ENCODE data around the gene HELZ.
"Not testable (repeated sequence)": the region's sequence is repeated elsewhere in the genome, so short reads cannot be mapped to it uniquely, and the experiment has no call there.

Gene HELZ

DNA sequence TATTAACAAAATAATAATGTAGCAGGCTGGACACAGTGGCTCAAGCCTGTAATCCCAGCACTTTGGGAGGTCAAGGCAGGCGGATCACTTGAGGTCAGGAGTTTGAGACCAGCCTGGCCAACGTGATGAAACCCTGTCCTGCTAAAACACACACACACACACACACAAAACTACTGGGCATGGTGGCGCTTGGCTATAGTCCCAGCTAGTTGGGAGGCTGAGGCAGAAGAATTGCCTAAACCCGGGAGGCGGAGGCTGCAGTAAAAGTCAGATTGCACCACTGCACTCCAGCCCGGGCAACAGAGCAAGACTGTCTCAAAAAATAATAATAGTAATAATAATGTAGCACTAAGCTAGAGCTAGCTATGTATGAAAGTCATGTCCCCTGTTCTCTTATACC, 118.5 kb downstream of the HELZ start:
- 84% methylated on average over 6 of the region's 6 CpGs for WGBS
- H3K9ac ChIP-seq (ENCODE audit: low read depth, low read length); H3K4me3 ChIP-seq (ENCODE audit: low read length); H3K27me3 ChIP-seq (ENCODE audit: insufficient read depth, low read length); H3K9me3 ChIP-seq (ENCODE audit: insufficient read depth, low read depth, low read length); H3K27ac ChIP-seq (ENCODE audit: low read depth, low read length); H3K4me1 ChIP-seq (ENCODE audit: insufficient read depth, low read length): not testable (repeated sequence)
- peaks cover 40% of the 10 kb centered on the region for H3K36me3 ChIP-seq (ENCODE audit: insufficient read depth, low read length)

DNA sequence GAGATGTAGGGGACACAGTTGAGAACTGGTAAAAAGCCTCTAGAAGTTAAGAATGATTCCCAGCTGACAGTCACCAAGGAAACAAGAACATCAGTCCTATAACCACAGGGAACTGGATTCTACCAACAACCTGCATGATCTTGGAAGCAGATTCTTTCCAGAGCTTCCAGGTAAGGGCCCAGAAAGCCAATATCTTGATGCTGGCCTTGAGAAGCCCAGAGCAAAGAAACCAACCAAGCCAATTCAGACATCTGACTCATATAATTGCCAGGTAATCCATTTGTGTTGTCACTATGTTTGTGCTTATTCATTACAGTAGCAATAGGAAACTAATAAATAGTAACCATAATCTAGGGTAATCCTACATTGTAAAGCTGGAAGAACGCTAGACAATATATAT, 119.1 kb downstream of the HELZ start:
- no peak overlapping the region for H3K9ac ChIP-seq (ENCODE audit: low read depth, low read length)
- no peaks in the 10 kb centered on the region for H3K27me3 ChIP-seq (ENCODE audit: insufficient read depth, low read length)
- WGBS: no CpG with 5 or more reads among the region's 1 CpG
- H3K27ac ChIP-seq (ENCODE audit: low read depth, low read length): no peak overlapping the region
- peaks cover 47% of the 10 kb centered on the region for H3K36me3 ChIP-seq (ENCODE audit: insufficient read depth, low read length)
- H3K4me1 ChIP-seq (ENCODE audit: insufficient read depth, low read length): no peaks in the 10 kb centered on the region
- H3K9me3 ChIP-seq (ENCODE audit: insufficient read depth, low read depth, low read length): no peaks in the 10 kb centered on the region
- no peak overlapping the region for H3K4me3 ChIP-seq (ENCODE audit: low read length)

DNA sequence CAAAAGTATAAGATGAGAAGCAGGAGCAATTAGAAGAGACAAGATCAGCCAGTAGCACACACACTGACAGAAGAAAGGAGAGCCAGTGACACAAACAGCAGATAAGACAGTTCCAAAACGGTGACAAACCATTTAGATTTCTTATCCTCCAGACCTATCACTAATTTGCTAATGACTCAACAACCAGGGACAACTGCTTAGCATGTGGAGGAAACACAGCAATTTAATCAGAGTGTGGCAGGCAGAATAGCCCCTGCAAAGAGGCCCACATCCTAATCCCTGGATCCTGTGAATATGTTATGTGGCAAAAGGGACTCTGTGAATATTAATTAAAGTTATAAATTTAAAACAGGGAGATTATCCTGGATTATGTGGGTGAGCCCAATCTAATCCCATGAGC, 119.6 kb downstream of the HELZ start:
- Histone ChIP-seq H3K9ac (ENCODE audit: low read depth, low read length) (no peak overlapping the region), H3K36me3 (ENCODE audit: insufficient read depth, low read length) (peaks cover 52% of the 10 kb centered on the region), H3K27ac (ENCODE audit: low read depth, low read length) (no peak overlapping the region), H3K4me3 (ENCODE audit: low read length) (no peak overlapping the region), H3K27me3 (ENCODE audit: insufficient read depth, low read length) (no peaks in the 10 kb centered on the region), H3K9me3 (ENCODE audit: insufficient read depth, low read depth, low read length) (no peaks in the 10 kb centered on the region), H3K4me1 (ENCODE audit: insufficient read depth, low read length) (no peaks in the 10 kb centered on the region)
- 67% methylated on average over 1 of the region's 1 CpG for WGBS

DNA sequence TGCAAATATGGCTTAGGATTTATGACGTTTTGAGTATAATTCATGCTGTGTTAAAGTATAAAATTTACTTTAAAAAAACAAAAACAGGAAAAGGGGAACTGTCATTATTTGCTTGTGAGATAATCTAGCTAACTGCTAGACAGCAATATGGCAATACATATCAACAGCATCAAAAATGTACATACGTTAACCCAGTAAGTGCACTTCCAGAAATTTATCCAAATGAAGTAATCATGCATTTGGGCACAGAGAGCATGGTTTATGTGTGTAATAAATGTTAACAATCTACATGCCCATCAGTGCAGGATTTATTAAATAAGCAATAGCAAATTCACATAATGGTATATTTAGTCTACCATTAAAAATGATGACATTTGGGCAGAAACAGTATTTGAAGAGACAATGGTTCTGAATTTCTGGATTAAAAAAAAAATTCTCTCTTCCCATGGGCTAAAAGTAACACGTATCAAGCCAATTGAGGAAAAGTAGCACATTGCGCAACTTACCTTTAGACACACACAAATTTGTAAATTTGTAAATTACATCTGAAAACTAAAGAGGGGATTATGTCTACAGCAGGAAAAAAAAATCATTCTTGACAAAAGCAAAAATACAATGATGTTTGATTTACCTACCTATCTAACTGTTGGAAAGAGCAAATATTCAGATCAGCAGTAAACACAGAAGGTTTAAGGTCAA, 120.4 kb downstream of the HELZ start:
- 92% methylated on average over 3 of the region's 4 CpGs for WGBS
- Histone ChIP-seq H3K27me3 (ENCODE audit: insufficient read depth, low read length) (no peaks in the 10 kb centered on the region), H3K27ac (ENCODE audit: low read depth, low read length) (no peak overlapping the region), H3K9me3 (ENCODE audit: insufficient read depth, low read depth, low read length) (no peaks in the 10 kb centered on the region), H3K36me3 (ENCODE audit: insufficient read depth, low read length) (peaks cover 59% of the 10 kb centered on the region), H3K4me3 (ENCODE audit: low read length) (no peak overlapping the region), H3K9ac (ENCODE audit: low read depth, low read length) (no peak overlapping the region), H3K4me1 (ENCODE audit: insufficient read depth, low read length) (no peaks in the 10 kb centered on the region)

DNA sequence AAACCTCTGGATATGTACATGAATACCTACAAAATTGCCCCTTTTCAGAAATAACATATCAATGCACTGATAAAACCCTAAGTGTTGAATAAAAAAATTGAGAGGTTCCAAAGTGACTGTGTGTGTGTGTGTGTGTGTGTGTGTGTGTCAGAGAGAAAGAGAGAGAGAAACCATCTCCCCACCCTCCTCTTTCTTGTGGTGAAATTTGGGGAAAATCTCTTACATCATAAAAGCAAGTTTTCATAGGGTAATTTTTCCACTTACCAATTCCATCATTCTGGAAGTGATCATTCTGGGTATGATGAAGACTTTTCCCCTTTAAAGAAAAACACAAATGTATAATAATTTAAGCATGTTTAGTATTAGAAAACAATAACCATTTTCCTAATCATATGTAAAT, 121.3 kb downstream of the HELZ start:
- H3K9ac ChIP-seq (ENCODE audit: low read depth, low read length): no peak overlapping the region

DNA sequence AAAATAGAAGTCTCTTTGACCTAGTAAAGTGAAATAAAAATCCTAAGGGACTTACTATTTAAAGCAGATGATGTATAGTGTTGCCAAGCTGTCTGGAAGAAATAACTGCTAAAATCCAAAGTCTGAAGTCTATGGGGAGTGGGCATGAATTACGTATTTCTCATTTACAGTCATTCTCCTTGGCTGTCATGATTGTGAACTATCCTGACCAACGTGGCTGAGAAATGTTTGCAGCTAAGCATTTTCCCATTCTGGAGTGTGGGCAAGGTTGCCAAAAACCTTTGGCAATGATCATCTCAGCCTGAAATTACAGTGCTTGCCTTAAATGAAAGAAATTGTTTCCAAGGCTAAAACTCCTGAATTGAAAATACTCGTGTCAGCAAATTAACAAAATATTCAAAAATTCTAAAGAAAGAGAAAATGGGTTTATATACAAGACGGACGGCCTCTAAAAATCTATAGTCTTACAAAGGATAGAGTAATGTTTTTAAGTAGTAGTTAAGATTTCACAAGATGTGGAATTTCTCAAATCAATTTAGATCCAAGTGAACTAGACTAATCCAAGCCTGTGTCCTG, 123.6 kb downstream of the HELZ start:
- H3K27me3 ChIP-seq (ENCODE audit: insufficient read depth, low read length): no peaks in the 10 kb centered on the region
- H3K4me1 ChIP-seq (ENCODE audit: insufficient read depth, low read length): no peaks in the 10 kb centered on the region
- no peak overlapping the region for H3K4me3 ChIP-seq (ENCODE audit: low read length)
- 98% methylated on average over 4 of the region's 5 CpGs for WGBS
- H3K27ac ChIP-seq (ENCODE audit: low read depth, low read length): no peak overlapping the region
- H3K9ac ChIP-seq (ENCODE audit: low read depth, low read length): no peak overlapping the region
- peaks cover 51% of the 10 kb centered on the region for H3K36me3 ChIP-seq (ENCODE audit: insufficient read depth, low read length)
- no peaks in the 10 kb centered on the region for H3K9me3 ChIP-seq (ENCODE audit: insufficient read depth, low read depth, low read length)

More for the DNA sequence above, 121.3 kb downstream of the HELZ start:
- Histone ChIP-seq H3K36me3 (ENCODE audit: insufficient read depth, low read length) (peaks cover 63% of the 10 kb centered on the region), H3K27me3 (ENCODE audit: insufficient read depth, low read length) (no peaks in the 10 kb centered on the region), H3K4me1 (ENCODE audit: insufficient read depth, low read length) (no peaks in the 10 kb centered on the region), H3K27ac (ENCODE audit: low read depth, low read length) (no peak overlapping the region), H3K9me3 (ENCODE audit: insufficient read depth, low read depth, low read length) (no peaks in the 10 kb centered on the region), H3K4me3 (ENCODE audit: low read length) (no peak overlapping the region)

DNA sequence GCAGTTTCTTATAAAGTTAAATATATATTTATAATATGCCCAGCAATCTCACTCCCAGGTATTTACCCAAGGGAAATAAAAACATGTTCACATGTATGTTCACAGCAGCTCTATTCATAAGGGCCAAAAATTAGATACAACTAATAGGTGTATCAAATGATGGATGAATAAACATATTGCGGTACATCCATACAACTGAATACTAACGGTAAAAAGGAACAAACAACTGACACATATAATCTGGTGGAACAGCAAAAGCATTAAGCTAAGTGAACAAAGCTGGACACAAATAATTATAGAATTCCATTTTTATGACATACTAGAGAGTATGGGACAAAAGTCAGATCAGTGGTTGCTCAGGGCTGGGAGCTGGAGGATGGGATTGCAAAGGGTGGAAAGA, 125.9 kb downstream of the HELZ start:
- WGBS: 100% methylated on average over 2 of the region's 2 CpGs
- H3K27me3 ChIP-seq (ENCODE audit: insufficient read depth, low read length): no peaks in the 10 kb centered on the region
- H3K9me3 ChIP-seq (ENCODE audit: insufficient read depth, low read depth, low read length): no peaks in the 10 kb centered on the region
- H3K36me3 ChIP-seq (ENCODE audit: insufficient read depth, low read length): peaks cover 52% of the 10 kb centered on the region
- H3K4me3 ChIP-seq (ENCODE audit: low read length): no peak overlapping the region
- no peaks in the 10 kb centered on the region for H3K4me1 ChIP-seq (ENCODE audit: insufficient read depth, low read length)
- H3K27ac ChIP-seq (ENCODE audit: low read depth, low read length): no peak overlapping the region
- no peak overlapping the region for H3K9ac ChIP-seq (ENCODE audit: low read depth, low read length)

DNA sequence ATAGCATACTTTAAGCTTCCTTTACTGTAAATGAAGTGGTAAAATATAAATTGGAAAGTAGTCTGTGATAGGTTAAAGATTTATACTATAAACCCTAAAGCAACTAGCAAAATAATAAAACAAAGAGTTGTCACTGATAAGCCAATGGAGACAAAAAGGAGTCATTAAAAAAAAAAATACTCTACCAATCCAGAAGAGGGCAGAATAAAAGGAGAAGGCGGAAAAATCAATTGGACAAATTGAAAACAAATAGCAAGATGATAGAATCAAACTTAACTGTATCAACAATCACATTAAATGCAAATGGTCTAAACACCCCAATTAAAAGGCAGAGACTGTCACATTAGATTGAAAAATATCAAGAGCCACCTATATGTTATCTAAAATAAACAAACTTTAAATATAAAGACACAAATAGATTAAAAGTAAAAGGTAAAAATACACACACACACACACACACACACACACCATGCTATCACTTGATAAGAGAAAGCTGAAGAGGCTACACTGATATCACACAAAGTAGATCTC, 128.9 kb downstream of the HELZ start:
- no peaks in the 10 kb centered on the region for H3K9me3 ChIP-seq (ENCODE audit: insufficient read depth, low read depth, low read length)
- H3K4me3 ChIP-seq (ENCODE audit: low read length): no peak overlapping the region
- H3K36me3 ChIP-seq (ENCODE audit: insufficient read depth, low read length): peaks cover 49% of the 10 kb centered on the region
- WGBS: no CpG with 5 or more reads among the region's 1 CpG
- no peaks in the 10 kb centered on the region for H3K4me1 ChIP-seq (ENCODE audit: insufficient read depth, low read length)
- H3K27ac ChIP-seq (ENCODE audit: low read depth, low read length): no peak overlapping the region
- H3K9ac ChIP-seq (ENCODE audit: low read depth, low read length): no peak overlapping the region
- H3K27me3 ChIP-seq (ENCODE audit: insufficient read depth, low read length): no peaks in the 10 kb centered on the region

DNA sequence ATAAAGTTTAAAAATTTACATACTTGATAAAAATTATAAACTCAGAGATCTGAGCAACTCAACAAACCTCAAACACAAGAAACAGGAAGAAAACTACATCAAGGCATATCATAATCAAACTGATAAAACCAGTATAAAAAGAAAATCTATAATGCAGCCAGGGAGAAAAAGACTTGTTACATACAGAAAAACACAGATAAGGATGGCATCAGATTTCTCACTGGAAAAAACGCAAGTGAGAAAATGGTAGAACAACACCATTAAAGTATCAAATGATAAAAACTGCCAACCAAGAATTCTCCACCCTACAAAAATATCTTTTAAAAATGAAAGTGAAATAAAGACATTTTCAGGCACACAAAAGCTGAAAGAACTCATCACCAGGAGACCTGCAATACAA, 129.6 kb downstream of the HELZ start:
- H3K36me3 ChIP-seq (ENCODE audit: insufficient read depth, low read length): peaks cover 49% of the 10 kb centered on the region

DNA sequence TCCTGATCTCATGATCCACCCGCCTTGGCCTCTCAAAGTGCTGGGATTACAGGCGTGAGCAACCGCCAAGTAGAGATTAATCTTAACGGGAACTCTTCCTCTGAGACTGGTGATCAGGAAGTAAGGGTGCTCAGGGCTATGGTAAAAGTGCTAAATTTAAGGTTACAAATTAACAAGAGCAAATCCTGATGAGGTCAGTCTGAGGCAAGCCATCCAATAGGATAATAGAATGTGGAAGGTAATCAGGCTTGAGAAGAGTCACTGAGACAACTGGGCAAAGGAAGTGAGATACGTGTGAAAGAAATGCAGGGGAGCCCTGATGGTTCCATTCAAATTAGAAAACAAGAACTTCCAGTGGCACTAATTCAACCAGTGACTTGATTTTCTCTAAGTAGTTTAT, 131.5 kb downstream of the HELZ start:
- no peaks in the 10 kb centered on the region for H3K9me3 ChIP-seq (ENCODE audit: insufficient read depth, low read depth, low read length)
- H3K4me3 ChIP-seq (ENCODE audit: low read length): no peak overlapping the region
- no peak overlapping the region for H3K9ac ChIP-seq (ENCODE audit: low read depth, low read length)
- H3K27ac ChIP-seq (ENCODE audit: low read depth, low read length): no peak overlapping the region
- no peaks in the 10 kb centered on the region for H3K4me1 ChIP-seq (ENCODE audit: insufficient read depth, low read length)
- WGBS: 94% methylated on average over 5 of the region's 5 CpGs
- H3K27me3 ChIP-seq (ENCODE audit: insufficient read depth, low read length): no peaks in the 10 kb centered on the region
- H3K36me3 ChIP-seq (ENCODE audit: insufficient read depth, low read length): peaks cover 45% of the 10 kb centered on the region

More for the DNA sequence above, 129.6 kb downstream of the HELZ start:
- no peaks in the 10 kb centered on the region for H3K9me3 ChIP-seq (ENCODE audit: insufficient read depth, low read depth, low read length)
- no peak overlapping the region for H3K4me3 ChIP-seq (ENCODE audit: low read length)
- no peak overlapping the region for H3K27ac ChIP-seq (ENCODE audit: low read depth, low read length)
- H3K9ac ChIP-seq (ENCODE audit: low read depth, low read length): no peak overlapping the region
- no peaks in the 10 kb centered on the region for H3K4me1 ChIP-seq (ENCODE audit: insufficient read depth, low read length)
- 100% methylated on average over 1 of the region's 1 CpG for WGBS
- H3K27me3 ChIP-seq (ENCODE audit: insufficient read depth, low read length): no peaks in the 10 kb centered on the region

DNA sequence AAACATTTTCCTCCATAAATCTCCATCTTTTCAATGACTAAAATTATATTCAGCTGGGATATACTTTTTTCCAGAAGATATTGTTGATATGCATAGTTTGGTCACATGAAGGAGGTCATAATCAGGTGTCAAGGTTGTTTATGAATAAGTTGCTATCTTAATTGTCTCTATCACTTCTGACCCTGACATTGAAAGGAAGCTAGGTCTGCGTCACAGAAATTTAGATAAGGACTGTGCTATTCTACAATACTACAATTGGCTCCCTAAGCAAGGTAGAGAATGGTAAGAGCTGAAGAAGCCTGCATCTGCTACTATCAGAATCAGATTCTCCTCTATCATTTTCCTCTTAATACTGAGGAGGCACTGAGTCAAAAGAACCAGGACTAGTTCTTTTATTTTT, 133.2 kb downstream of the HELZ start:
- Histone ChIP-seq H3K9ac (ENCODE audit: low read depth, low read length) (no peak overlapping the region), H3K27ac (ENCODE audit: low read depth, low read length) (no peak overlapping the region), H3K36me3 (ENCODE audit: insufficient read depth, low read length) (peaks cover 62% of the 10 kb centered on the region), H3K27me3 (ENCODE audit: insufficient read depth, low read length) (no peaks in the 10 kb centered on the region), H3K9me3 (ENCODE audit: insufficient read depth, low read depth, low read length) (no peaks in the 10 kb centered on the region), H3K4me1 (ENCODE audit: insufficient read depth, low read length) (no peaks in the 10 kb centered on the region), H3K4me3 (ENCODE audit: low read length) (no peak overlapping the region)
- 100% methylated on average over 1 of the region's 1 CpG for WGBS

Data from HUES64 (cell line).